Stomach (tissue), 9 donors: ENCODE results near the gene SRPRB. TPM values are rescaled to one million over a fixed set of nuclear protein-coding genes. Genes with fewer than 3 reads are reported as not detected.

Experiments used
- DNase-seq, 2 donors: peaks; one replicate each; pipeline versions ENCODE4 v3.0.0 to v3.0.0-alpha.2; 2013 to 2019
- H3K27ac ChIP-seq, 5 donors: fragments of 200-600 bp in 4 of 5; sonication (generic) in 4 of 5; one replicate each; pipeline ENCODE4 v1.5.1; 2013 to 2019; ENCODE audit warnings: mild to moderate bottlenecking in 1 of 5, moderate library complexity in 1 of 5
- H3K27me3 ChIP-seq, 3 donors: fragments of 200-600 bp; sonication (generic); one replicate each; pipeline ENCODE4 v1.5.1; 2017 to 2019; ENCODE audit warnings: mixed run types in 1 of 3
- H3K36me3 ChIP-seq, 4 donors: fragments of 200-600 bp; sonication (generic); 1 replicate in 3 of 4; 2 replicates in 1 of 4; pipeline ENCODE4 v1.5.1; 2016 to 2019
- H3K4me1 ChIP-seq, 4 donors: fragments of 200-600 bp; sonication (generic); one replicate each; pipeline ENCODE4 v1.5.1; 2016 to 2019
- H3K4me3 ChIP-seq, 4 donors: fragments of 200-600 bp; sonication (generic) in 3 of 4; one replicate each; pipeline ENCODE4 v1.5.1; 2016 to 2019; ENCODE audit warnings: mild to moderate bottlenecking in 1 of 4
- H3K9me3 ChIP-seq, 4 donors: fragments of 200-600 bp; sonication (generic); one replicate each; pipeline ENCODE4 v1.5.1; 2016 to 2019
- CTCF ChIP-seq, 7 experiments: fragments of 450-650 bp in 4 of 7; fragments of 200-600 bp in 3 of 7; sonication (generic) in 3 of 7; IDR thresholded peaks; one replicate each; pipeline ENCODE4 v1.5.1; 2016 to 2019; ENCODE audit warnings: antibody characterized with exemption in 7 of 7, control low read depth in 2 of 7, mild to moderate bottlenecking in 1 of 7
- EP300 ChIP-seq: sonication (generic); formaldehyde crosslinking; IDR thresholded peaks from one replicate; pipeline ENCODE4 v1.6.1; 2017; ENCODE audit warnings: antibody characterized with exemption
- POLR2A ChIP-seq, 4 donors: fragments of 450-650 bp; IDR thresholded peaks; one replicate each; pipeline ENCODE4 v1.6.1; 2016; ENCODE audit warnings: antibody characterized with exemption in 4 of 4, control low read depth in 2 of 4, mild to moderate bottlenecking in 1 of 4, moderate library complexity in 1 of 4
- POLR2AphosphoS5 ChIP-seq, 3 donors: sonication (generic); formaldehyde crosslinking; IDR thresholded peaks; one replicate each; pipeline ENCODE4 v1.6.1; 2016; ENCODE audit warnings: antibody characterized with exemption in 3 of 3
- WGBS, 5 donors: extraction: QIAGEN DNeasy Blood & Tissue Kit in 3 of 5; methylation state at CpG; one replicate each; pipeline versions ENCODE4 v1.1.5 to v1.1.7; 2013 to 2018; 5-methylcytosine and 5-hydroxymethylcytosine counted together
- intact Hi-C: fragments of 100-400 bp; cut with DNase I; formaldehyde crosslinking; loops from one replicate; pipeline ENCODE4 v1.15.1; 2023; ENCODE audit warnings: low total_unique reads
- polyA plus RNA-seq, 3 donors: library from polyadenylated mRNA; stranded (reverse); fragments of 200-250 nt; gene quantifications; one replicate each; pipeline ENCODE4 v1.2.3, GENCODE V29; 2013
- total RNA-seq, 5 donors: library from RNA; depleted of rRNA; stranded (reverse); fragments of >200 nt; gene quantifications; one replicate each; pipeline versions ENCODE4 v1.1.0 to v1.2.3, GENCODE V29; 2014 to 2016
- donor health status: healthy with polysubstance abuse.
- donor health status: Bipolar disorder and iron deficiency.
- donor health status: healthy.

The SRPRB gene
- total and polyA plus RNA-seq, 8 donors: 5.3 to 54.9 (median 18.2) TPM

GRCh38 chr3:133850034-133850433, 44.4 kb downstream of the SRPRB start:
- no peak overlapping the region for H3K27ac ChIP-seq
- peaks cover 0 to 6% (median 2%) of the 10 kb centered on the region in 4 donors for H3K4me1 ChIP-seq
- intact Hi-C loops: no loop called here
- H3K27me3 ChIP-seq: no peaks in the 10 kb centered on the region
- H3K9me3 ChIP-seq: no peaks in the 10 kb centered on the region
- WGBS, 5 donors: 84 to 94% (median 90%) methylated on average over 1 of the region's 1 CpG
- no peak overlapping the region for H3K4me3 ChIP-seq
- H3K36me3 ChIP-seq: no peaks in the 10 kb centered on the region
- TF ChIP-seq POLR2A (IDR thresholded peaks at IDR 0.05) (no peak), POLR2AphosphoS5 (IDR thresholded peaks at IDR 0.05) (no peak), CTCF (IDR thresholded peaks at IDR 0.05) (no peak), EP300 (no peak)
- no peak for DNase-seq

GRCh38 chr3:133851266-133851906, 45.8 kb downstream of the SRPRB start:
- H3K27ac ChIP-seq: no peak overlapping the region
- no peaks in the 10 kb centered on the region for H3K36me3 ChIP-seq
- H3K4me3 ChIP-seq: no peak overlapping the region
- WGBS, 5 donors: 55 to 70% (median 59%) methylated on average over 5 of the region's 5 CpGs
- no peaks in the 10 kb centered on the region for H3K27me3 ChIP-seq
- peaks cover 0 to 6% (median 2%) of the 10 kb centered on the region in 4 donors for H3K4me1 ChIP-seq
- no peak for DNase-seq
- no peaks in the 10 kb centered on the region for H3K9me3 ChIP-seq
- no peak for TF ChIP-seq EP300
- intact Hi-C loops: no loop called here

- peaks cover 0 to 6% (median 2%) of the 10 kb centered on the region in 4 donors for H3K4me1 ChIP-seq
- 90 to 95% (median 93%) methylated on average over 8 of the region's 8 CpGs for WGBS, 5 donors
- no peaks in the 10 kb centered on the region for H3K36me3 ChIP-seq
- no peak for TF ChIP-seq POLR2AphosphoS5 (IDR thresholded peaks at IDR 0.05)
- no peak for TF ChIP-seq POLR2A (IDR thresholded peaks at IDR 0.05)
- no peak for TF ChIP-seq EP300
- no peak for TF ChIP-seq CTCF (IDR thresholded peaks at IDR 0.05)
- intact Hi-C loops: no loop called here
- no peak overlapping the region for H3K27ac ChIP-seq
- H3K27me3 ChIP-seq: no peaks in the 10 kb centered on the region
- H3K4me3 ChIP-seq: no peak overlapping the region
- H3K9me3 ChIP-seq: no peaks in the 10 kb centered on the region
- DNase-seq: no peak
These were observed 46.3 kb downstream of the SRPRB start for GRCh38 chr3:133851931-133852330.

GRCh38 chr3:133853063-133853924, 47.7 kb downstream of the SRPRB start:
- Histone ChIP-seq H3K27ac (no peak overlapping the region), H3K4me1 (peaks cover 0 to 6% (median 2%) of the 10 kb centered on the region in 4 donors), H3K36me3 (no peaks in the 10 kb centered on the region), H3K4me3 (no peak overlapping the region), H3K27me3 (no peaks in the 10 kb centered on the region), H3K9me3 (no peaks in the 10 kb centered on the region)
- WGBS, 5 donors: 67 to 75% (median 71%) methylated on average over 5 of the region's 5 CpGs
- TF ChIP-seq EP300 (no peak), POLR2AphosphoS5 (IDR thresholded peaks at IDR 0.05) (peak in 1 of 3 donors; percentile 33)
- intact Hi-C loops: no loop called here
- DNase-seq: no peak

- TF ChIP-seq CTCF (IDR thresholded peaks at IDR 0.05) (no peak), POLR2AphosphoS5 (IDR thresholded peaks at IDR 0.05) (no peak), EP300 (no peak), POLR2A (IDR thresholded peaks at IDR 0.05) (no peak)
- DNase-seq: no peak
- Histone ChIP-seq H3K4me1 (peaks cover 0 to 6% (median 2%) of the 10 kb centered on the region in 4 donors), H3K36me3 (no peaks in the 10 kb centered on the region), H3K9me3 (no peaks in the 10 kb centered on the region), H3K4me3 (no peak overlapping the region), H3K27me3 (no peaks in the 10 kb centered on the region), H3K27ac (no peak overlapping the region)
- intact Hi-C loops: no loop called here
- 66 to 74% (median 69%) methylated on average over 2 of the region's 2 CpGs for WGBS, 5 donors
These were observed 48.3 kb downstream of the SRPRB start for GRCh38 chr3:133853925-133854227.
